ENCODE results near the gene SEMA3C.

SEMA3C gene

DNA sequence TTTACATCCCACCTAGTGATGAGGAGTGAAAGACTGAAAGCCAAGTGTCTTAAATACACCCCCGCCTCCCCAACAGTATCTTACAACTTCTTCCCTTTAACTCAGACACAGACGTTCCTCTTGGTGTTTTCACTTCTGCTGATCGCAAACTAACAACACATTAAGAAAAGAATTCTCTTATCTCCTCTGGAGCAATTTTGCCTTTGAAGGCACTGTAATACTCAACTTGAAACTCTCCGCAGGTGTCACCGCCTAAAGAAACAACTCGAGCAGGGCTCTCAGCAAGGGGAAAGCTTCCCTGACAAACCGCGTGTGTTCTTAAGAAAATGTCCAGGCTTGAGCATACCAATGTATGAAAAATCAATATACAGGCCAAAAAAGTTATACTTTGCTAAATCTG is 452 bp downstream of the SEMA3C start:
- H4K20me1 ChIP-seq (ENCODE audit: control insufficient read depth, insufficient read depth, low read depth, low read length), result no peaks in the 10 kb centered on the region
- no peaks in the 10 kb centered on the region for H3K36me3 ChIP-seq (ENCODE audit: control insufficient read depth, low read length)
- H3K4me3 ChIP-seq (ENCODE audit: low read length), result no peak overlapping the region
- H3K9me2 ChIP-seq (replicated peaks; ENCODE audit: control insufficient read depth, low read length), result no peaks in the 10 kb centered on the region
- no peak overlapping the region for H3K27ac ChIP-seq (ENCODE audit: low read depth, low read length)
- H3K4me1 ChIP-seq (ENCODE audit: control insufficient read depth, low read length), result no peaks in the 10 kb centered on the region
- H3K4me2 ChIP-seq (ENCODE audit: low read length), result no peak overlapping the region
- no peaks in the 10 kb centered on the region for H3K9me3 ChIP-seq (ENCODE audit: control insufficient read depth, insufficient read depth, low read length)
- no peaks in the 10 kb centered on the region for H3K79me2 ChIP-seq (ENCODE audit: control insufficient read depth, low read length)
- no peaks in the 10 kb centered on the region for H3F3A ChIP-seq (ENCODE audit: control insufficient read depth, insufficient read depth)
- TF ChIP-seq EZH2phosphoT487 (IDR thresholded peaks at IDR 0.05; ENCODE audit: borderline replicate concordance, low read length) (0 out of 2 replicates have a peak, but pooled peaks have one; percentile 28), CTCF (IDR thresholded peaks at IDR 0.05; ENCODE audit: low read depth, low read length, poor library complexity, severe bottlenecking) (no peak)
- 0 out of 2 replicates have a peak, but pooled peaks cover 8% of the 10 kb centered on the region for H3K27me3 ChIP-seq (ENCODE audit: control insufficient read depth, low read length)

DNA sequence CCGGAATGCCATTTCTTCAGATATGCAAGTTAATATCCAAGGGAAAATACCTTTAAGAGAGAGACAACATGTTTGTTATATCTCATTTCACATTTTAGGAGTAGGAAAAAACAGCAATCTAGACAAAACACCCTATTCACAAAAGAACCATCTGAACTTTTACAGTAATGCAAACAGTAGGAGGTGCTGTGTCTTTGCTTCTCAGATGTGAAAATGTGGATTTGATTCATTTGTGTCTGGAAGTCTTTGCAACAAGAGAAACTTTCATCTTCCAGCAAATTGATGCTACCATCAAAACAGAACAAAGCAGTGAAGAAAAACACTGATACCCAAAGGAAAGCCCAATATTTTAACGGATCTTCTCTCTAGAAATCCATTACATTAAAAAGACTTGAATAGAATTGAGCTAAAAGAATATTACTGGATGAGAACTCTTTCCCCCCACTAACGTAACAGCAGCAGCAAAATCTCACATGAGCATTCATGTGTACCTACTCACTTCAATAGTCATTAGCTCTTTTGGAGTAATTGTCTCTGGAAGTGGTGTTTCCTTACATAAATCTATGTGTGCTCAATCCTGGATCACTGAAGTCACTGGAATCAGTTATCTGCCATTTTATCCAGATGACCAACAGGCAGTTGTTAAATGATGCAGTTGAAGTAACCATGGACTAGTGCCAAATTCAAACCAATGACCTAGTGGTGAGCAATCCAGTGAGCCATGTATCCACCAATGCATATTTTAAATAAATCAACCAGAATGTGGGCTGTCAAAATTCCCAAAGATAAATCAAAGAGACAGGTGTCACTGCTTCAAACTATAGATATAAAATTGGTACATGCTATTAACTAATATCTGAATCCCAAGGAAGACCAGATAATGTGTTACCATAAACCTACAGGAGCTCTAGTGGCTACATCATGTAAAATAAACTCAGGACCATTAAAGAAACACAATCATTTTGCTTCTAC is 1.8 kb downstream of the SEMA3C start:
- no peaks in the 10 kb centered on the region for H3K79me2 ChIP-seq (ENCODE audit: control insufficient read depth, low read length)
- H3K36me3 ChIP-seq (ENCODE audit: control insufficient read depth, low read length), result no peaks in the 10 kb centered on the region
- H3K9me2 ChIP-seq (replicated peaks; ENCODE audit: control insufficient read depth, low read length), result no peaks in the 10 kb centered on the region
- H3K9me3 ChIP-seq (ENCODE audit: control insufficient read depth, insufficient read depth, low read length), result no peaks in the 10 kb centered on the region
- TF ChIP-seq CTCF (IDR thresholded peaks at IDR 0.05; ENCODE audit: low read depth, low read length, poor library complexity, severe bottlenecking), result no peak
- no peak for TF ChIP-seq EZH2phosphoT487 (IDR thresholded peaks at IDR 0.05; ENCODE audit: borderline replicate concordance, low read length)
- H3K27me3 ChIP-seq (ENCODE audit: control insufficient read depth, low read length), result 0 out of 2 replicates have a peak, but pooled peaks cover 8% of the 10 kb centered on the region
- no peaks in the 10 kb centered on the region for H3K4me1 ChIP-seq (ENCODE audit: control insufficient read depth, low read length)
- no peaks in the 10 kb centered on the region for H3F3A ChIP-seq (ENCODE audit: control insufficient read depth, insufficient read depth)
- H3K4me3 ChIP-seq (ENCODE audit: low read length), result no peak overlapping the region
- no peaks in the 10 kb centered on the region for H4K20me1 ChIP-seq (ENCODE audit: control insufficient read depth, insufficient read depth, low read depth, low read length)
- no peak overlapping the region for H3K4me2 ChIP-seq (ENCODE audit: low read length)
- no peak overlapping the region for H3K27ac ChIP-seq (ENCODE audit: low read depth, low read length)

DNA sequence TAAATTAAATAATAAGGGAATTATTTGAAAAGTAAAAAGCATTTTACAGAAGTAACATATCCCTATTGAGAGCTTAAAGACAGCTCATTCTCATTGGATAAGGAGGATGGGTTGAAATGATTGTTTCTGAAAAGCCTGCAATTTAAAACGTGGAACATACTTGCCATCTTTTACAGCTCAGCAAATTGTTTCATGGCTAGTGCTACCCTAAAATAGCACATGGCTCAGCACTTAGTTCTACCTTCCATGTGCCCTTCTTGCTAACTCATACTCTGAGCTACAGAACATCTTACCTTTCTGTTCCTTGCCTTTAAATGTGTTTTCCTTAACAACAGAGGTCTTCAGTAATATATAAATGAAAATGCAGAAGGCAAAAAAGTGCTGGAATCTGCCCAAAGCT is 8.6 kb downstream of the SEMA3C start:
- no peaks in the 10 kb centered on the region for H3K36me3 ChIP-seq (ENCODE audit: control insufficient read depth, low read length)
- H4K20me1 ChIP-seq (ENCODE audit: control insufficient read depth, insufficient read depth, low read depth, low read length), result no peaks in the 10 kb centered on the region
- H3K9me3 ChIP-seq (ENCODE audit: control insufficient read depth, insufficient read depth, low read length), result no peaks in the 10 kb centered on the region
- H3K4me2 ChIP-seq (ENCODE audit: low read length), result no peak overlapping the region
- no peaks in the 10 kb centered on the region for H3F3A ChIP-seq (ENCODE audit: control insufficient read depth, insufficient read depth)
- no peaks in the 10 kb centered on the region for H3K79me2 ChIP-seq (ENCODE audit: control insufficient read depth, low read length)
- H3K4me3 ChIP-seq (ENCODE audit: low read length), result no peak overlapping the region
- no peaks in the 10 kb centered on the region for H3K9me2 ChIP-seq (replicated peaks; ENCODE audit: control insufficient read depth, low read length)
- TF ChIP-seq EZH2phosphoT487 (IDR thresholded peaks at IDR 0.05; ENCODE audit: borderline replicate concordance, low read length), result no peak
- TF ChIP-seq CTCF (IDR thresholded peaks at IDR 0.05; ENCODE audit: low read depth, low read length, poor library complexity, severe bottlenecking), result no peak
- no peaks in the 10 kb centered on the region for H3K4me1 ChIP-seq (ENCODE audit: control insufficient read depth, low read length)
- H3K27me3 ChIP-seq (ENCODE audit: control insufficient read depth, low read length), result no peaks in the 10 kb centered on the region
- H3K27ac ChIP-seq (ENCODE audit: low read depth, low read length), result no peak overlapping the region

Data from DOHH2 (cell line).